Vagina (tissue), 2 donors: ENCODE data around the gene KIF1B. TPM values are rescaled to one million over a fixed set of nuclear protein-coding genes. Genes with fewer than 3 reads are reported as not detected.

Experiments used
- DNase-seq, 2 donors: peaks; one replicate each; pipeline ENCODE4 v3.0.0-alpha.2; 2017; ENCODE audit errors: extremely low spot score in 2 of 2
- H3K27ac ChIP-seq: fragments of 200-600 bp; sonication (generic); one replicate; pipeline ENCODE4 v1.5.1; 2019
- H3K27me3 ChIP-seq: fragments of 200-600 bp; sonication (generic); one replicate; pipeline ENCODE4 v1.5.1; 2019
- H3K36me3 ChIP-seq, 2 donors: fragments of 200-600 bp; sonication (generic); one replicate each; pipeline ENCODE4 v1.5.1; 2017 to 2019
- H3K4me1 ChIP-seq: fragments of 200-600 bp; sonication (generic); one replicate; pipeline ENCODE4 v1.5.1; 2019
- H3K4me3 ChIP-seq, 2 donors: fragments of 200-600 bp; sonication (generic); 1 replicate in 1 of 2; 2 replicates in 1 of 2; pipeline ENCODE4 v1.5.1; 2016 to 2019
- H3K9me3 ChIP-seq: fragments of 200-600 bp; sonication (generic); one replicate; pipeline ENCODE4 v1.5.1; 2019
- CTCF ChIP-seq, 3 experiments: fragments of 450-650 bp in 2 of 3; fragments of 200-600 bp in 1 of 3; sonication (generic) in 1 of 3; IDR thresholded peaks; one replicate each; pipeline ENCODE4 v1.5.1; 2017 to 2019; ENCODE audit warnings: antibody characterized with exemption in 3 of 3, mild to moderate bottlenecking in 2 of 3, moderate library complexity in 2 of 3
- POLR2A ChIP-seq, 2 donors: fragments of 450-650 bp; IDR thresholded peaks; one replicate each; pipeline ENCODE4 v1.6.1; 2017; ENCODE audit warnings: antibody characterized with exemption in 2 of 2, mild to moderate bottlenecking in 2 of 2, moderate library complexity in 2 of 2
- POLR2AphosphoS5 ChIP-seq, 2 donors: sonication (generic); formaldehyde crosslinking; IDR thresholded peaks; one replicate each; pipeline ENCODE4 v1.9.0; 2017; ENCODE audit warnings: antibody characterized with exemption in 2 of 2, mild to moderate bottlenecking in 2 of 2, low read depth in 1 of 2; ENCODE audit not compliant: insufficient read depth in 1 of 2
- intact Hi-C: fragments of 100-400 bp; cut with DNase I; formaldehyde crosslinking; loops from one replicate; pipeline ENCODE4 v1.15.1; 2023
- total RNA-seq: library from RNA; depleted of rRNA; stranded (reverse); fragments of >200 nt; gene quantifications from one replicate; pipeline ENCODE4 v1.2.3, GENCODE V29; 2016

The KIF1B gene
- total RNA-seq, 1 donor from 2014 or later: 45.4 TPM

- no peak for TF ChIP-seq POLR2AphosphoS5 (IDR thresholded peaks at IDR 0.05; ENCODE audit: insufficient read depth in 1 of 2, low read depth in 1 of 2)
- TF ChIP-seq CTCF (IDR thresholded peaks at IDR 0.05): no peak
- no peak for TF ChIP-seq POLR2A (IDR thresholded peaks at IDR 0.05)
- H3K27ac ChIP-seq: peak overlapping the region; percentile 99
- H3K27me3 ChIP-seq: no peaks in the 10 kb centered on the region
- peak in 1 of 2 donors; percentile 89 for DNase-seq
- H3K4me3 ChIP-seq: peak overlapping the region; percentile 87 to 99
- H3K4me1 ChIP-seq: peaks cover 57% of the 10 kb centered on the region
- H3K9me3 ChIP-seq: no peaks in the 10 kb centered on the region
- intact Hi-C loops: loop anchor here (10.0 kb wide), 1 partner anchor 123 kb away; no protein-coding TSS in a partner anchor
- no peaks in the 10 kb centered on the region for H3K36me3 ChIP-seq
Measured at GRCh38 chr1:10211805-10212410, 1.5 kb downstream of the KIF1B start.

GRCh38 chr1:10212476-10212875, 2.1 kb downstream of the KIF1B start:
- Histone ChIP-seq H3K27me3 (no peaks in the 10 kb centered on the region), H3K4me3 (peak overlapping the region in 1 of 2 donors; percentile 87), H3K9me3 (no peaks in the 10 kb centered on the region), H3K4me1 (peaks cover 62% of the 10 kb centered on the region), H3K27ac (peak overlapping the region; percentile 99), H3K36me3 (no peaks in the 10 kb centered on the region)
- intact Hi-C loops: loop anchor here (10.0 kb wide), 1 partner anchor 122 kb away; no protein-coding TSS in a partner anchor
- no peak for DNase-seq
- no peak for TF ChIP-seq POLR2AphosphoS5 (IDR thresholded peaks at IDR 0.05; ENCODE audit: insufficient read depth in 1 of 2, low read depth in 1 of 2)
- no peak for TF ChIP-seq CTCF (IDR thresholded peaks at IDR 0.05)
- TF ChIP-seq POLR2A (IDR thresholded peaks at IDR 0.05): no peak

- intact Hi-C loops: loop anchor here (10.0 kb wide), 1 partner anchor 122 kb away; no protein-coding TSS in a partner anchor
- H3K4me3 ChIP-seq: no peak overlapping the region
- no peaks in the 10 kb centered on the region for H3K36me3 ChIP-seq
- no peaks in the 10 kb centered on the region for H3K27me3 ChIP-seq
- no peak for DNase-seq
- peaks cover 70% of the 10 kb centered on the region for H3K4me1 ChIP-seq
- peak overlapping the region; percentile 24 for H3K27ac ChIP-seq
- H3K9me3 ChIP-seq: no peaks in the 10 kb centered on the region
- TF ChIP-seq POLR2A (IDR thresholded peaks at IDR 0.05): no peak
- TF ChIP-seq POLR2AphosphoS5 (IDR thresholded peaks at IDR 0.05; ENCODE audit: insufficient read depth in 1 of 2, low read depth in 1 of 2): no peak
- no peak for TF ChIP-seq CTCF (IDR thresholded peaks at IDR 0.05)
Measured at GRCh38 chr1:10213186-10213705, 2.9 kb downstream of the KIF1B start.

GRCh38 chr1:10216090-10216749, 5.8 kb downstream of the KIF1B start:
- no peaks in the 10 kb centered on the region for H3K36me3 ChIP-seq
- H3K27ac ChIP-seq: no peak overlapping the region
- no peak for TF ChIP-seq POLR2A (IDR thresholded peaks at IDR 0.05)
- no peak for TF ChIP-seq CTCF (IDR thresholded peaks at IDR 0.05)
- TF ChIP-seq POLR2AphosphoS5 (IDR thresholded peaks at IDR 0.05; ENCODE audit: insufficient read depth in 1 of 2, low read depth in 1 of 2): no peak
- no peaks in the 10 kb centered on the region for H3K27me3 ChIP-seq
- peaks cover 78% of the 10 kb centered on the region for H3K4me1 ChIP-seq
- H3K9me3 ChIP-seq: no peaks in the 10 kb centered on the region
- H3K4me3 ChIP-seq: no peak overlapping the region
- no peak for DNase-seq
- intact Hi-C loops: loop anchor here (10.0 kb wide), 1 partner anchor 119 kb away; no protein-coding TSS in a partner anchor
